Measurements from ENCODE around the gene SDF2L1. TPM values are rescaled to one million over a fixed set of nuclear protein-coding genes. Genes with fewer than 3 reads are reported as not detected.

SDF2L1 gene
- total and polyA plus RNA-seq, 2 of the 13 experiments (the other 11 are each of a cell fraction or from before 2014, with no cell fraction given), result 18.0 to 57.4 TPM

DNA sequence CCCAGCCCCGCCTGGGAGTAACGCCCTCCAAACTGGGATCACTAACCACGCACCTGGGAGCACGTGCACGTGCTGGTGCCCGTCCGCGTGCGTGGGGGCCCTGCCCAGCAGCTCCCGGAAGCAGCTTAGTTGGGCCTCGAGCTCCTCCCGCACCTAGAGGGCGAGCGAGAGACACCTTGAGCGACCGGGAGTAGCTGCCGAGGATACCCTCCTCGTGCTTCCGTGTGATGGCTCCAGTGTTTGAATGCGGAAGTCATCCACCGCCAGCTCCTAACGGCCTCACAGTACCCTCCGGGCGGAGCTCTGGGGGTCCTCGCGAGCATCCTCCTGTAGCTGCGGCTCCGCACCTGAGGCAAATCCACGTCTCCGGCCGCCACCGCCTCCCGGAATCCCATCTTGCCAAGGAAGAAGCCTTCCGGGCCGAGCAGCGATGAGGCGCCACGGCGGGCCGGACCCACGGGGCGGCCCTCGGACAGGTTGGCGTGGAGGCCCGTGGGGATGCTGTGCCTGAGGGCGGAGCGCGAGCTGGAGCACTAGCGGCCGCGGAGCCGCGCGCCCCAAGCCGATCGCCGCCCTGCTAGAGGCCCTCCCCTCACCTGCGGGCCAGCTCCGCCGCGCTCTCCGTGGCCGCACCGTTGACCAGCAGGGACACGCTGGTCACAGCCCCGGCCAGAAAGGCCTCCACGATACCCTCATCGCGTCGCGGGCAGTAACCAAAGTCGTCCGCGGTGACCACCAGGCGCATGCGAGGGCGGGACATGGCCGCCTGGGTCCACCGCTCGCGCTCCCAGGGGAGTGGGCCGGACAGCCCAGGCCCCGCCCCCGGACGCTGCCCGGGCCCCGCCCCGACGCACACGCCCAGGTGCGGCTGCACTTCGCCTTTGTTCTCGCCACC is 12.6 kb upstream of the SDF2L1 start, which contains the start of gene YDJC (continued):
- TF ChIP-seq GABPB1 (CRISPR knock-in tag; IDR thresholded peaks at IDR 0.05), result peak; percentile 94
- no peak for TF ChIP-seq NFRKB (IDR thresholded peaks at IDR 0.05)
- TF ChIP-seq EZH2 (conservative IDR thresholded peaks at IDR 0.05; ENCODE audit: low read depth, low read length), result no peak
- TF ChIP-seq, protein P1, sequence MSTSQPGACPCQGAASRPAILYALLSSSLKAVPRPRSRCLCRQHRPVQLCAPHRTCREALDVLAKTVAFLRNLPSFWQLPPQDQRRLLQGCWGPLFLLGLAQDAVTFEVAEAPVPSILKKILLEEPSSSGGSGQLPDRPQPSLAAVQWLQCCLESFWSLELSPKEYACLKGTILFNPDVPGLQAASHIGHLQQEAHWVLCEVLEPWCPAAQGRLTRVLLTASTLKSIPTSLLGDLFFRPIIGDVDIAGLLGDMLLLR (CRISPR knock-in tag; IDR thresholded peaks at IDR 0.05), result peak; percentile 98
- TF ChIP-seq SMAD3 (CRISPR knock-in tag; IDR thresholded peaks at IDR 0.05), result peak; percentile 81; the same call in 1 of the 2 replicates
- TF ChIP-seq ZBTB20 (CRISPR knock-in tag; IDR thresholded peaks at IDR 0.05; ENCODE audit: borderline replicate concordance, low read depth), result peak; percentile 91
- TF ChIP-seq, protein P2, sequence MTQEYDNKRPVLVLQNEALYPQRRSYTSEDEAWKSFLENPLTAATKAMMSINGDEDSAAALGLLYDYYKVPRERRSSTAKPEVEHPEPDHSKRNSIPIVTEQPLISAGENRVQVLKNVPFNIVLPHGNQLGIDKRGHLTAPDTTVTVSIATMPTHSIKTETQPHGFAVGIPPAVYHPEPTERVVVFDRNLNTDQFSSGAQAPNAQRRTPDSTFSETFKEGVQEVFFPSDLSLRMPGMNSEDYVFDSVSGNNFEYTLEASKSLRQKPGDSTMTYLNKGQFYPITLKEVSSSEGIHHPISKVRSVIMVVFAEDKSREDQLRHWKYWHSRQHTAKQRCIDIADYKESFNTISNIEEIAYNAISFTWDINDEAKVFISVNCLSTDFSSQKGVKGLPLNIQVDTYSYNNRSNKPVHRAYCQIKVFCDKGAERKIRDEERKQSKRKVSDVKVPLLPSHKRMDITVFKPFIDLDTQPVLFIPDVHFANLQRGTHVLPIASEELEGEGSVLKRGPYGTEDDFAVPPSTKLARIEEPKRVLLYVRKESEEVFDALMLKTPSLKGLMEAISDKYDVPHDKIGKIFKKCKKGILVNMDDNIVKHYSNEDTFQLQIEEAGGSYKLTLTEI (CRISPR knock-in tag; conservative IDR thresholded peaks at IDR 0.05), result no peak
- no peak for TF ChIP-seq ZNF674 (CRISPR knock-in tag; IDR thresholded peaks at IDR 0.05; ENCODE audit: low read depth)
- peak; percentile 97 for TF ChIP-seq ZNF230 (CRISPR knock-in tag; IDR thresholded peaks at IDR 0.05)
- no peak; the same call in 1 of the 2 replicates for TF ChIP-seq ZNF556 (CRISPR knock-in tag; IDR thresholded peaks at IDR 0.05; ENCODE audit: borderline replicate concordance)
- peak; percentile 99 for TF ChIP-seq ZNF574 (CRISPR knock-in tag; IDR thresholded peaks at IDR 0.05)
- peak; percentile 92 for TF ChIP-seq SMAD9 (CRISPR knock-in tag; IDR thresholded peaks at IDR 0.05)
- TF ChIP-seq SRY (CRISPR knock-in tag; IDR thresholded peaks at IDR 0.05), result peak; percentile 81; the same call in 1 of the 2 replicates
- peak; percentile 72 for TF ChIP-seq ZNF18 (CRISPR knock-in tag; IDR thresholded peaks at IDR 0.05; ENCODE audit: insufficient replicate concordance)
- no peak for TF ChIP-seq JARID2 (CRISPR knock-in tag; IDR thresholded peaks at IDR 0.05; ENCODE audit: insufficient replicate concordance)
- TF ChIP-seq ZNF850 (CRISPR knock-in tag; conservative IDR thresholded peaks at IDR 0.05), result no peak
- TF ChIP-seq ZNF564 (CRISPR knock-in tag; IDR thresholded peaks at IDR 0.05), result no peak
- peak; percentile 80; the same call in 1 of the 2 replicates for TF ChIP-seq ZNF746 (CRISPR knock-in tag; IDR thresholded peaks at IDR 0.05)
- TF ChIP-seq ZSCAN12 (CRISPR knock-in tag; IDR thresholded peaks at IDR 0.05), result peak; percentile 76; the same call in 1 of the 2 replicates
- peak; percentile 73; the same call in 1 of the 2 replicates for TF ChIP-seq JDP2 (CRISPR knock-in tag; IDR thresholded peaks at IDR 0.05; ENCODE audit: borderline replicate concordance)
- TF ChIP-seq KDM5B (CRISPR knock-in tag; IDR thresholded peaks at IDR 0.05; ENCODE audit: borderline replicate concordance), result peak; percentile 93
- TF ChIP-seq RFX5 (IDR thresholded peaks at IDR 0.05; ENCODE audit: low read depth, low read length), result no peak
- no peak for TF ChIP-seq RARG (CRISPR knock-in tag; IDR thresholded peaks at IDR 0.05; ENCODE audit: low read depth)
